ENCODE data around the gene MTF1. TPM values are rescaled to one million over a fixed set of nuclear protein-coding genes. Genes with fewer than 3 reads are reported as not detected.

The MTF1 gene
- polyA plus RNA-seq, 1 donor from 2014 or later, result 23.6 TPM

DNA sequence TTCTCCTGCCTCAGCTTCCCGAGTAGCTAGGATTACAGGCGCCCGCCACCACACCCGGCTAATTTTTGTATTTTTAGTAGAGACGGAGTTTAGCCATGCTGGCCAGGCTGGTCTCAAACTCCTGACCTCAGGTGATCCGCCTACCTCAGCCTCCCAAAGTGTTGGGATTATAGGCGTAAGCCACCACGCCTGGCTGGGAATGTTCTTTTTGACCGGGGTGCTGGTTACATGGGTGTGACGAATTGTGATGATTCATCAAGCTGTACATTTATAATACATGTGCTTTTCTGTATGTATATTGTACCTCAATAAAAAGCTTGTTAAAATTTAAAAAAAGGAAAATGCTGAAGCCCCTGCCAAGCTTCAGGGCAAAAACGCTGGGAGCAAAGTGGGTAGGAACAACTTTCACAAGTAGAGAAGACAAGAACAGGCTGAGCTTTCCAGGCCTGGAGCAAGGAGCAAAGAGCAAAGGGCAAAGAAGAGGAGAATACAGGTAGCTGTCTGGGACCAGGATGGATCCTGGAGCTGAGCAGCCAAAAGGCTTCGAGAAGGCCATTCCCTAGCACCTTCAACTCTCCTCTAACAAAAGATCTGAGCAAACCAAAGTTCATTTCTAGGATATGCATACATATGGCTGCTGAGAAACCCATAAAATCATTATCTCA lies 30.9 kb downstream of the MTF1 start:
- peaks cover 8% of the 10 kb centered on the region for H3K36me3 Mint-ChIP-seq
- no peak overlapping the region for H3K27ac Mint-ChIP-seq
- H3K27me3 Mint-ChIP-seq, result no peaks in the 10 kb centered on the region
- peaks cover 0 to 4% (median 3%) of the 10 kb centered on the region in 3 donors for H3K4me1 Mint-ChIP-seq
- no peaks in the 10 kb centered on the region for H3K9me3 Mint-ChIP-seq
- H3K4me3 Mint-ChIP-seq, result no peak overlapping the region

DNA sequence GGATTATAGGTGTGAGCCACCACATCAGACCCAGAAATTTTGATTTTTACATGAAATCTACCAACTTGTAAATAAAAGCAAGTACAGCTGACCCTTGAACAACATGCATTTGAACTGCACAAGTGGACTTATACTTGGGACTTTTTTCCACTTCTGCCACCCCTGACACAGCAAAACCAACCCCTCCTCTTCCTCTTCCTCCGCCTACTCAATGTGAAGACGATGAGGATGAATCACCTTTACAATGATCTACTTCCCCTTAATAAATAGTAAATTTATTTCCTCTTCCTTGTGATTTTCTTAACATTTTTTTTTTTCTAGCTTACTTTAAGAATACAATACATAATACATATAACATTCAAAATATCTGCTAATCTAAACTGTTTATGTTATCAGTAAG lies 33.9 kb downstream of the MTF1 start:
- Mint-ChIP-seq H3K9me3 (no peaks in the 10 kb centered on the region), H3K4me3 (no peak overlapping the region), H3K4me1 (peaks cover 2 to 6% (median 3%) of the 10 kb centered on the region in 3 donors), H3K27me3 (no peaks in the 10 kb centered on the region), H3K27ac (no peak overlapping the region), H3K36me3 (peaks cover 12% of the 10 kb centered on the region)

DNA sequence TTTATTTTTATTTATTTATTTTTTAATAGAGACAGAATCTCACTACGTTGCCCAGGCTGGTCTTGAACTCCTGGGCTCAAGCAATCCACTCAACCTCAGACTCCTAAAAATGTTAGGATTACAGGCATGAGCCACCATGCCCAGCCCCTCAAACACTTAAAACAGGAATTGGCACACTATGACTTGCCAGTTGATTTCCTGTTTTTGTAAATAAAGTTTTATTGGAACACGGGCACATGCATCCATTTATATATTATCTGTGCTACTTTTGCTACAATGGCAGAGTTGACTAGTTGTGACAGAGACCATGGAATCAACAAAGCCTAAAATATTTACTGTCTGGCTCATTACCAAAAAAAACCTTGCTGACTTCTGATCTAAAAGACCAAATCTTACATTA lies 35.4 kb downstream of the MTF1 start:
- H3K36me3 Mint-ChIP-seq, result peaks cover 12% of the 10 kb centered on the region
- no peaks in the 10 kb centered on the region for H3K27me3 Mint-ChIP-seq
- H3K27ac Mint-ChIP-seq, result no peak overlapping the region

DNA sequence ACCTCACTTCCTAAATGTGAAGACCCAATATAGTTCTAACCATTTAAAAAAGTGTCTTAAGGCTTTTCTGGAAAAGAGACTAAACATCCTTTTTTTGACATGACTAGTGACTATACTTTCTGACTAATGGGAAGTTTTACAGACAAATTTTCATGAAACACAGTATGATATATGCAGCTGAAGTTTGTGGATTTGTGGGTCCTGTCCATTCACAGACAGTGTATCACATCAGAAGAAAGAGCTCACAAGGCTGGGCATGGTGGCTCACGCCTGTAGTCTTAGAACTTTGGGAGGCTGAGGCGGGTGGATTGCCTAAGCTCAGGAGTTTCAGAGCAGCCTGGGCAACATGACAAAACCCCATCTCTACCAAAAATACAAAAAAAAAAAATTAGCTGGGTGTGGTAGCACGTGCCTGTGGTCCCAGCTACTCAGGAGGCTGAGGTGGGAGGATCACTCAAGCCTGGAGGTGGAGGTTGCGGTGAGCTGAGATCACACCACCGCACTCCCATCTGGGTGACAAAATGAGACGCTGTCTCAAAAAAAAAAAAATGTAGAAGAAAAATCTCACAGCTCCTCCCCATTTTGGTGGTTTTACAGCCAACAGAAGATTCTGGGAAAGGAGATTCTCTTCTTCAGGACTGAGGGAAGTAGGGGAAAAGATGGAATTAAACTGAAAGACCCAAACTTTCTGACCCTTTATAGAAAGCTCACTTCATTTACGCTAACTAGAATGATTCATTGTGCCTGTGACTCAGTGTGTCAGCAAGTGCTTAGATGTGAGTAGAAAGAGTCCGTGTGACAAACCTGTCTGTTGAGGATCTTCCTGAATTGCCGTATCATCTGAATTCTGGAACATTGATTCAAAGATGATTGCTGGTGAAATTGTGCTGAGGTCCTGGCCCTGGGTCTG lies 36.2 kb downstream of the MTF1 start:
- peak overlapping the region in 1 of 3 donors; percentile 57 for H3K27ac Mint-ChIP-seq
- H3K4me1 Mint-ChIP-seq, result peaks cover 9 to 13% (median 10%) of the 10 kb centered on the region in 3 donors
- H3K4me3 Mint-ChIP-seq, result no peak overlapping the region
- peaks cover 12% of the 10 kb centered on the region for H3K36me3 Mint-ChIP-seq
- no peaks in the 10 kb centered on the region for H3K9me3 Mint-ChIP-seq
- no peaks in the 10 kb centered on the region for H3K27me3 Mint-ChIP-seq

More for the DNA sequence above, 35.4 kb downstream of the MTF1 start:
- no peaks in the 10 kb centered on the region for H3K9me3 Mint-ChIP-seq
- H3K4me1 Mint-ChIP-seq, result peaks cover 9 to 13% (median 10%) of the 10 kb centered on the region in 3 donors
- no peak overlapping the region for H3K4me3 Mint-ChIP-seq

DNA sequence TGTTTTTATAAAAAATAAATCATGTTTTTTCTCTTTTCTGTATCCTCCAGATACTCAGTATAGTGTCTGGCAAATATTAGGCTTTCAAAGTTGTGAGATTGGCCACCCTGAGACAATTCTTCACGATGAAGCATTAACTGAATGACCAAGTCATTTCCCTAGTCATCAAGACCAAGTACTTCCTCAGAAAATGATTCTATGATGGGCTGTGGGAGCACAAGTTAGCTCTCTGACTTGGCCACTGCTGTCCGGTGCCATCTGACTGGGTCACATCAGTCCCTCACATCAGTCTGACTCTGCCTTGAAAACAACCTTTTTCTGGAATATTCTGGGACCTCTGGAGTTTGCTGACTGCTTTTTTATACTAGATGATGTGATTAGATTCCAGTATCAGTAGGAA lies 37.9 kb downstream of the MTF1 start:
- H3K4me3 Mint-ChIP-seq, result no peak overlapping the region
- peaks cover 13% of the 10 kb centered on the region for H3K36me3 Mint-ChIP-seq
- H3K27ac Mint-ChIP-seq, result no peak overlapping the region
- H3K4me1 Mint-ChIP-seq, result peaks cover 9 to 13% (median 10%) of the 10 kb centered on the region in 3 donors
- H3K27me3 Mint-ChIP-seq, result no peaks in the 10 kb centered on the region
- no peaks in the 10 kb centered on the region for H3K9me3 Mint-ChIP-seq

DNA sequence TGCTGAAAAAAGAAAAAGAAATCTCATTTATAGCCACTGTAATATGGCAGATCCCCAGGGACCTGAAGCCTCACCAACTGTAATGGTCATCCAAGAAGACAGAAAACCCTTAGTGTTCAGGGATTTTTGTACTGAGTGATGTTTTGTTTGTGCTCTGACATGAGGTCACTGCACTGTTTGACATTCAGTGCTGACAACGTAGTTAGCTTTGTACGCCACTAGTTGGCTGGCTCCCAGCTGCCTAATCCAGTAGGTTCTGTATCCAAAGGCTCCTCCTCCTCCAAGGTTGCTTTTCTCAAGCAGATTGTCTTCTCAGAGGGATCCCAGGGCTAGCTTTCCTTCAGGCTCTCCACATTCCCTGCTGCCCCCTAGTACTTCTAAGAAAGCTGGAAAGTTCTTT lies 41.9 kb downstream of the MTF1 start:
- Mint-ChIP-seq H3K27ac (peak overlapping the region in 1 of 3 donors; percentile 46), H3K4me3 (no peak overlapping the region), H3K36me3 (peaks cover 5% of the 10 kb centered on the region), H3K27me3 (no peaks in the 10 kb centered on the region), H3K9me3 (no peaks in the 10 kb centered on the region), H3K4me1 (peaks cover 5 to 11% (median 9%) of the 10 kb centered on the region in 3 donors)

DNA sequence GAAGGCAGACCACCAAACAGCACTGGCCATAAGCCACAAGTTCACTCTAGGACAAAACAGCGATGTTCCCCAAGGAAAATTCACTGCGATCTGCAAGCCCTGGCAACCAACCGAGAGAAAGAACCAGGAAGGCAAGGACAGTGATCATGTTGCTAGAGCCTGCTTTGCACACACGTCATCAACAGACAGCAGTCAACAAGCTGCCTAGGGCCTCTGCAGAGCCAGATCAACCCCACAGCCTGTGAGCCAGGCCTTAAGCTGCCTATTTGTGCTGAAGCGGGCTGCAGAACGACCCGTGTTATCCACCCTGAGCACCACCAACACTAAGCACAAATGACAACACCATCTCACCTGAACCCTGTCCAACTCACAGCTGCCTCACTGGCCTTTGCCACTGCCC lies 45.1 kb downstream of the MTF1 start:
- H3K4me1 Mint-ChIP-seq, result peaks cover 3 to 15% (median 10%) of the 10 kb centered on the region in 3 donors
- no peak overlapping the region for H3K27ac Mint-ChIP-seq
- peaks cover 3% of the 10 kb centered on the region for H3K36me3 Mint-ChIP-seq
- H3K9me3 Mint-ChIP-seq, result no peaks in the 10 kb centered on the region
- H3K4me3 Mint-ChIP-seq, result no peak overlapping the region
- H3K27me3 Mint-ChIP-seq, result no peaks in the 10 kb centered on the region

DNA sequence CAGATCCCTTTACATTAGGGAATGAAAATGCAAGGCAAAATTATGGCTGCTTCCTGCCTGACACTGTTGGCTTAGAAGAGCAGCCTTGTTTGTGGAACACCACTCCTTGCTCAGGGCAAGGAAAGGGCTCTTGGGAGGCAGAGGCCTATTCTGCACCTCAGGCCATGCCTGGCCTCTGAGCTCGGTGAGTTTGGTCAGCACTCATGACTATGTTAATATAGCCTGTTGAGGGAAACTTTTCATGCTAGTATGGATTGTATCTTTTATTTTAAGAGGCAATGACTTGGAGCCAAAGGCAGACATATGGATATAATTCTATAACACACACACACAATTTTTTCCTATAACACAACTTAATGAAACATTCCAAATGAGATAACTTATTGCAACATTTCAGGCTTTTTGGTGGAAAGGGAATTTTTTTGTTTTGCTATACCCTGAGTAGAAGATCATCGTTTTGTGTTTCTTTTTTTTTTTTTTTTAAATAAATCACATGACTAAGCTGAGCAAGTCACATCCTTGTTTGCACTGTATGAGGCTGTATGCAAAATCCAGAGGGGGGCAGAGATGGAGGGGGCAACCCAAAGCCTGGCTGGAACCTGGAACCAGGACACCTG lies 45.8 kb downstream of the MTF1 start:
- Mint-ChIP-seq H3K27me3 (no peaks in the 10 kb centered on the region), H3K9me3 (no peaks in the 10 kb centered on the region), H3K4me3 (no peak overlapping the region)

DNA sequence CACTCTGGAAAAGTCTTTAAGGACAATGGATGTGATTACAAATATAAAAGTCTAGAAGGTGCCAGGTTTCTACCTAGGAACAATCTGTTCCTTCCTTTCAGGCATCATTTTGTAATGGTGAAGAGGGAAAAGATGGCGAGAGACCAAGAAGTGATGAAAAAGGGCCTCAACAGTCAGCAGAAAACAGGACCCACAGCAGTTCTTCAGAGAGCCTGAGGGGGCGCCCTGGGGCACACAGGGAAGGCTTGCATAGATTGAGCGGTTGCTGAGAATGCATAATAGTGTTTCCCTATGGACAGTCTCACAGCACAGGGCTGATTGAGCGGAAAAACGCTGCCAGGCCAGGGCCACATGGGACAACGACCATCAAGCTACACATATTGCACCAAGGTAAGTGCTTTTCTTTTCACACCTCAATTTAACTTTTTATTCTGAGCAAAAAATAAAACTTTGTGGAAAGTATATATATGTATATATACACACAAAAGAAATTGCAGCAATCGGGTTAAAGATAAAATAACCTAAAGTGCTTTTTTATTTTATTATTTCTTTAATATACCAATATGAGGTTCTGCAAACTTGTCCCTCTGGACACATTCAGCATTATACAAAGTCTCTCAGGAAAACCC lies 48.3 kb downstream of the MTF1 start:
- Mint-ChIP-seq H3K4me1 (peaks cover 15 to 20% (median 15%) of the 10 kb centered on the region in 3 donors), H3K27me3 (no peaks in the 10 kb centered on the region), H3K4me3 (peak overlapping the region in 2 of 4 donors; percentile 50 to 90), H3K27ac (peak overlapping the region in 2 of 3 donors; percentile 31 to 78), H3K9me3 (no peaks in the 10 kb centered on the region), H3K36me3 (peaks cover 1% of the 10 kb centered on the region)

More for the DNA sequence above, 45.8 kb downstream of the MTF1 start:
- peaks cover 9 to 15% (median 15%) of the 10 kb centered on the region in 3 donors for H3K4me1 Mint-ChIP-seq
- H3K27ac Mint-ChIP-seq, result no peak overlapping the region
- peaks cover 3% of the 10 kb centered on the region for H3K36me3 Mint-ChIP-seq

DNA sequence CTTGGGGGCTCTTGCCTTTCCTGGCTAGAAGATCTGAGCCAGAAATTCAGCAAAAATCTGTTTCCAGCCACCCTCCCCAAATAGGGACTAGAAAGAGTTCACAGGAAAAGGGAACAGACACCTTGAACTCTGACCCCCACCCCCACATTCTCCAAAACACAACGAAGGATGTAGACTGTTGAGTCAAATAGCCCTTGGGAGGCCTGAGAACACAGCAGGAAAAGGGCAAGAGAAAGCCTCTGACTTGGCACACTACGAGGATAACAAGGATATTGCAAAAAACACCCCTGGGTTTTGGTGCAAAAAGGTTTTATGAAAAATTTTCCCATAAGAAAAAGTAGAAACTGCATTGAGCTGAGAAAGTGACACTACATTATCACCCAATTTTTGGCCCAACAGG lies 49.5 kb downstream of the MTF1 start:
- peaks cover 19 to 27% (median 21%) of the 10 kb centered on the region in 3 donors for H3K4me1 Mint-ChIP-seq
- H3K27ac Mint-ChIP-seq, result no peak overlapping the region
- H3K27me3 Mint-ChIP-seq, result no peaks in the 10 kb centered on the region
- no peaks in the 10 kb centered on the region for H3K9me3 Mint-ChIP-seq
- peaks cover 1% of the 10 kb centered on the region for H3K36me3 Mint-ChIP-seq
- peak overlapping the region in 1 of 4 donors; percentile 90 for H3K4me3 Mint-ChIP-seq

DNA sequence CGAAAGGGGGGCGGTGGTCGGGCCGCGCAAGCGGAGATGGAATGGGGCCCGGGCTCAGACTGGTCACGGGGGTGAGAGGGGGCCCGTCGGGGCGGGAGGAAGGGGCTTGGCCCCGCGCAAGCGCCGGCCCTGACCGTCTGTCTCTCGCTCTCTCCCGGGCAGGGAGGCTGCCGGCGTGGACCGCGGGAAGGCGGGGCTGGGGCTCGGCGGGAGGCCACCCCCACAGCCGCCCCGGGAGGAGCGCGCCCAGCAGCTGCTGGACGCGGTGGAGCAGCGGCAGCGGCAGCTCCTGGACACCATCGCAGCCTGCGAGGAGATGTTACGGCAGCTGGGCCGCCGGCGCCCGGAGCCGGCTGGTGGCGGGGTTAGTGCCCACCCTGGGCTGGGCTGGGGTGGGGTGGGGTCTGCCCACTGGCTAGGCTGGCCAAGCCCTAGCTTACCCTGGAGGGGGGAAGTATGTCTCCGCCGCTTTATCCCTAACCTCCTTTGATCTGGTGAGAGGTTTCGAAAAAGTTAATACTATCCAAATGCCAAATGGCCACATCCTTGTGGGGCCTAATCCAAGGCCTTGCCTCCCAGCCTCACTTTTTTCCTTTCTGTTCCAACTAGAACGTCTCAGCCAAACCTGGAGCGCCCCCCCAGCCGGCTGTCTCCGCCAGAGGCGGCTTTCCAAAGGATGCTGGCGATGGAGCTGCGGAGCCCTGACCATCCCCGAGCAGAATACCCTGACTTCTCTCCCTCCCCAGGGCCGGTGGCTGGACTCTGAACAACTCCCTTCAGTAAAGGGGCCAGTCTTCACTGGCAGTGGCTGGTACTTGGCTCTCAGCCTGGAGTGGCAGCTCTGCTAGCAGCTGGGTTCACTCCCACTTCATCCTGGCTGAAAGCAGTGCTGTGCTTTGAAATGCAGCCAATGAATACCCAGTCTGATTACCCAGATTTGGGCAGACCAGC lies 50.7 kb downstream of the MTF1 start:
- no peaks in the 10 kb centered on the region for H3K9me3 Mint-ChIP-seq
- peaks cover 19 to 27% (median 21%) of the 10 kb centered on the region in 3 donors for H3K4me1 Mint-ChIP-seq
- peak overlapping the region; percentile 90 to 99 (median 93) for H3K4me3 Mint-ChIP-seq
- H3K27ac Mint-ChIP-seq, result peak overlapping the region; percentile 85 to 96 (median 90)
- no peaks in the 10 kb centered on the region for H3K27me3 Mint-ChIP-seq
- peaks cover 1% of the 10 kb centered on the region for H3K36me3 Mint-ChIP-seq

DNA sequence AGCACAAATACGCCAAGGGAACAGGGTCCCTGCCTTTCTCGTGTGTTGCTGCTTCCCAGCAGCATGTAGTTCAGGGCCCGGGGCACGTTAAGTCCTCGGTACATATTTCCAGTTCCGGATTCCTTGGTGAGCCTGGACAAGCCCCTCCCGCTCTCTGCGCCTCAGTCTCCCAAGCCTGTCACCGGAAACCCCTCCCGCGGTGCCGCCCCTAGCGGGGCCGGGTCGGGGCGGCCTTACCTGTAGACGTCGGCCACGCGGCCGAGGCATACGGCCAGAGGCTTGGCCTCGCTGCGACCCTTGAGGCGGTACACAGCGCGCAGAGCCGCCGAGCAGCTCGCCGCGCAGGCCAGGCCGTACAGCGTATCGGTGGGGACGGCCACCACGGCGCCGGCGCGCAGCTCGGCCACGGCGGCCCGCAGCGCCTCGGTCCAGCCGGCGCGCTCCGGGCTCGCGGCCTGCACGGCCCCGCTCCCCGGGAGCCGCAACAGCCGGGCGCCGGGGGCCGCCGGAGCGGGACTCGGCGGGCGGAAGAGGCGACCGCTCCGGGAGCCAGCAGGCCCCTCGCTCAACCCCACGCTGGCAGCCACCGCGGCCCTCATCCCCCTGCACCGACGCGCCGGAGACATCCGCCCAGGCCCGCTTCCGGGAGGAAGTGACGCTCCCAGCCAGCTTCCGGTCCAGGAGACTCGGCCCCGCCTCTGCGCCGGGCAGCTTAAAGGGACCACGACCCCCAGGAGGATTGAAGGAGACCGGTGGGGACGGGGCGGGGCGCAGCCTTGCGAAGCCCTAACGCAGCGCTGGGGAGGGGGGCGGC lies 51.6 kb downstream of the MTF1 start, which contains the start of the genes C1orf122 and YRDC:
Gene C1orf122, plus strand, starts transcription at position 236 of the 814 bp plus-strand sequence. CDS start 615 bp downstream, outside the sequence.
Gene YRDC, minus strand, starts transcription at position 654 of the 814 bp plus-strand sequence. Its CDS starts 28 bp downstream, at position 626.
- Mint-ChIP-seq H3K4me1 (peaks cover 19 to 27% (median 21%) of the 10 kb centered on the region in 3 donors), H3K36me3 (peaks cover 1% of the 10 kb centered on the region), H3K27me3 (no peaks in the 10 kb centered on the region), H3K27ac (peak within 1 kb of the TSS; percentile 85 to 96 (median 90)), H3K4me3 (peak within 1 kb of the TSS; percentile 90 to 99 (median 93)), H3K9me3 (no peaks in the 10 kb centered on the region)

DNA sequence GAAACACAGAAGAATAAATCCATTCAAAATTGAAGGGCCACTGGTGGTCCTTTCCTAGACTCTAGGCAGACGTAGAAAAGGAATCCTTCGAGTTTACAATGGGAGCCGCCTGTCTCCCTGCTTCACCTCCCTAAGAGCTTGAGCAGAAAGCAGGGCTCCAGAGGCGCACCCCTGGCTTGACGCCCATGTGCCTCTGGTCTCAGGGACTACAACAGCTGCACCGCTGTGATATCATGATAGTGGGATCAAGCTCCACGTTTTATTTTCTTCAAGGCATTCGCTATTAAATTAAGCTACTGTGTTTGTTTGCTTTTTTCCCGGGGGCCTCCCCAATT lies 52.2 kb downstream of the MTF1 start:
- no peaks in the 10 kb centered on the region for H3K9me3 Mint-ChIP-seq
- peaks cover 14 to 27% (median 21%) of the 10 kb centered on the region in 3 donors for H3K4me1 Mint-ChIP-seq
- peaks cover 4% of the 10 kb centered on the region for H3K36me3 Mint-ChIP-seq
- no peaks in the 10 kb centered on the region for H3K27me3 Mint-ChIP-seq
- H3K4me3 Mint-ChIP-seq, result peak overlapping the region; percentile 89 to 93 (median 90)
- H3K27ac Mint-ChIP-seq, result peak overlapping the region; percentile 85 to 90 (median 90)
